HG03460 (cell line): ENCODE results near the gene MCF2L2.
"Not testable (repeated sequence)": the region's sequence is repeated elsewhere in the genome, so short reads cannot be mapped to it uniquely, and the experiment has no call there.

Source experiments
- ATAC-seq: cut with Tn5 transposase; IDR thresholded peaks from one replicate; pipeline ENCODE4 v1.9.1; 2021; ENCODE audit not compliant: unreplicated experiment

The MCF2L2 gene

GRCh38 chr3:183372911-183373310 lies 55.5 kb downstream of the MCF2L2 start:
- ATAC-seq, result no peak

GRCh38 chr3:183371600-183371968 lies 56.8 kb downstream of the MCF2L2 start:
- not testable (repeated sequence) for ATAC-seq

- no peak for ATAC-seq
Measured at GRCh38 chr3:183370391-183370790, 58.0 kb downstream of the MCF2L2 start.

- no peak for ATAC-seq
Measured at GRCh38 chr3:183369627-183370026, 58.8 kb downstream of the MCF2L2 start.

GRCh38 chr3:183369117-183369516 lies 59.3 kb downstream of the MCF2L2 start:
- ATAC-seq, result no peak

GRCh38 chr3:183360971-183361624 lies 67.3 kb downstream of the MCF2L2 start:
- no peak for ATAC-seq

GRCh38 chr3:183359036-183359435 lies 69.4 kb downstream of the MCF2L2 start:
- ATAC-seq, result no peak

GRCh38 chr3:183357564-183358079 lies 70.8 kb downstream of the MCF2L2 start:
- no peak for ATAC-seq

GRCh38 chr3:183356920-183357319 lies 71.5 kb downstream of the MCF2L2 start:
- ATAC-seq, result no peak

GRCh38 chr3:183354874-183355273 lies 73.5 kb downstream of the MCF2L2 start:
- no peak for ATAC-seq

GRCh38 chr3:183354325-183354831 lies 74.0 kb downstream of the MCF2L2 start:
- ATAC-seq, result no peak

GRCh38 chr3:183353421-183353820 lies 75.0 kb downstream of the MCF2L2 start:
- ATAC-seq, result no peak

GRCh38 chr3:183350164-183350563 lies 78.3 kb downstream of the MCF2L2 start:
- ATAC-seq, result no peak

- ATAC-seq, result no peak
Measured at GRCh38 chr3:183349421-183350157, 78.8 kb downstream of the MCF2L2 start.

- ATAC-seq, result no peak
Measured at GRCh38 chr3:183342824-183343223, 85.6 kb downstream of the MCF2L2 start.

- no peak for ATAC-seq
Measured at GRCh38 chr3:183341545-183342288, 86.7 kb downstream of the MCF2L2 start.

- no peak for ATAC-seq
Measured at GRCh38 chr3:183340222-183340621, 88.2 kb downstream of the MCF2L2 start.

GRCh38 chr3:183339461-183340086 lies 88.8 kb downstream of the MCF2L2 start:
- no peak for ATAC-seq

- no peak for ATAC-seq
Measured at GRCh38 chr3:183338520-183338919, 89.9 kb downstream of the MCF2L2 start.

GRCh38 chr3:183332487-183332886 lies 95.9 kb downstream of the MCF2L2 start:
- no peak for ATAC-seq

- no peak for ATAC-seq
Measured at GRCh38 chr3:183331498-183331897, 96.9 kb downstream of the MCF2L2 start.
